ENCODE measurements around the gene GGTLC2.
"Not testable (repeated sequence)": the region's sequence is repeated elsewhere in the genome, so short reads cannot be mapped to it uniquely, and the experiment has no call there.

The GGTLC2 gene

GRCh38 chr22:22645969-22646368 lies 1.6 kb downstream of the GGTLC2 start:
- not testable (repeated sequence) for H3K9me3 ChIP-seq (replicated peaks; ENCODE audit: low read length); H3K27me3 ChIP-seq (ENCODE audit: control insufficient read depth, insufficient read depth, low read length); H3K4me3 ChIP-seq (ENCODE audit: low read length); H3K4me2 ChIP-seq (ENCODE audit: low read length); H3K36me3 ChIP-seq (ENCODE audit: insufficient read depth, low read length); H3K4me1 ChIP-seq (ENCODE audit: control insufficient read depth, insufficient read depth, low read length); H3K9ac ChIP-seq (ENCODE audit: low read depth, low read length)

GRCh38 chr22:22647952-22648351 lies 3.5 kb downstream of the GGTLC2 start:
- H3K4me3 ChIP-seq (ENCODE audit: low read length); H3K36me3 ChIP-seq (ENCODE audit: insufficient read depth, low read length); H3K4me2 ChIP-seq (ENCODE audit: low read length); H3K27me3 ChIP-seq (ENCODE audit: control insufficient read depth, insufficient read depth, low read length); H3K4me1 ChIP-seq (ENCODE audit: control insufficient read depth, insufficient read depth, low read length); H3K9me3 ChIP-seq (replicated peaks; ENCODE audit: low read length); H3K9ac ChIP-seq (ENCODE audit: low read depth, low read length): not testable (repeated sequence)

GRCh38 chr22:22648863-22649536 lies 4.6 kb downstream of the GGTLC2 start:
- H3K9me3 ChIP-seq (replicated peaks; ENCODE audit: low read length); H3K4me2 ChIP-seq (ENCODE audit: low read length); H3K4me3 ChIP-seq (ENCODE audit: low read length); H3K27me3 ChIP-seq (ENCODE audit: control insufficient read depth, insufficient read depth, low read length); H3K36me3 ChIP-seq (ENCODE audit: insufficient read depth, low read length); H3K4me1 ChIP-seq (ENCODE audit: control insufficient read depth, insufficient read depth, low read length); H3K9ac ChIP-seq (ENCODE audit: low read depth, low read length): not testable (repeated sequence)

- not testable (repeated sequence) for H3K4me3 ChIP-seq (ENCODE audit: low read length); H3K9me3 ChIP-seq (replicated peaks; ENCODE audit: low read length); H3K4me2 ChIP-seq (ENCODE audit: low read length); H3K9ac ChIP-seq (ENCODE audit: low read depth, low read length); H3K36me3 ChIP-seq (ENCODE audit: insufficient read depth, low read length); H3K4me1 ChIP-seq (ENCODE audit: control insufficient read depth, insufficient read depth, low read length); H3K27me3 ChIP-seq (ENCODE audit: control insufficient read depth, insufficient read depth, low read length)
These were observed 5.3 kb downstream of the GGTLC2 start for GRCh38 chr22:22649761-22650160.

GRCh38 chr22:22650398-22650797 lies 6.0 kb downstream of the GGTLC2 start:
- not testable (repeated sequence) for H3K9ac ChIP-seq (ENCODE audit: low read depth, low read length); H3K9me3 ChIP-seq (replicated peaks; ENCODE audit: low read length); H3K4me1 ChIP-seq (ENCODE audit: control insufficient read depth, insufficient read depth, low read length); H3K4me3 ChIP-seq (ENCODE audit: low read length); H3K36me3 ChIP-seq (ENCODE audit: insufficient read depth, low read length); H3K4me2 ChIP-seq (ENCODE audit: low read length); H3K27me3 ChIP-seq (ENCODE audit: control insufficient read depth, insufficient read depth, low read length)

GRCh38 chr22:22650803-22651515 lies 6.5 kb downstream of the GGTLC2 start:
- H3K4me2 ChIP-seq (ENCODE audit: low read length); H3K4me3 ChIP-seq (ENCODE audit: low read length); H3K27me3 ChIP-seq (ENCODE audit: control insufficient read depth, insufficient read depth, low read length); H3K36me3 ChIP-seq (ENCODE audit: insufficient read depth, low read length); H3K4me1 ChIP-seq (ENCODE audit: control insufficient read depth, insufficient read depth, low read length); H3K9ac ChIP-seq (ENCODE audit: low read depth, low read length); H3K9me3 ChIP-seq (replicated peaks; ENCODE audit: low read length): not testable (repeated sequence)

GRCh38 chr22:22651593-22651992 lies 7.2 kb downstream of the GGTLC2 start:
- H3K4me2 ChIP-seq (ENCODE audit: low read length); H3K36me3 ChIP-seq (ENCODE audit: insufficient read depth, low read length); H3K9ac ChIP-seq (ENCODE audit: low read depth, low read length); H3K4me3 ChIP-seq (ENCODE audit: low read length); H3K9me3 ChIP-seq (replicated peaks; ENCODE audit: low read length); H3K27me3 ChIP-seq (ENCODE audit: control insufficient read depth, insufficient read depth, low read length); H3K4me1 ChIP-seq (ENCODE audit: control insufficient read depth, insufficient read depth, low read length): not testable (repeated sequence)

GRCh38 chr22:22652102-22652501 lies 7.7 kb downstream of the GGTLC2 start:
- not testable (repeated sequence) for H3K9me3 ChIP-seq (replicated peaks; ENCODE audit: low read length); H3K27me3 ChIP-seq (ENCODE audit: control insufficient read depth, insufficient read depth, low read length); H3K9ac ChIP-seq (ENCODE audit: low read depth, low read length)

GRCh38 chr22:22652573-22652972 lies 8.2 kb downstream of the GGTLC2 start:
- H3K9me3 ChIP-seq (replicated peaks; ENCODE audit: low read length); H3K4me2 ChIP-seq (ENCODE audit: low read length); H3K27me3 ChIP-seq (ENCODE audit: control insufficient read depth, insufficient read depth, low read length); H3K36me3 ChIP-seq (ENCODE audit: insufficient read depth, low read length); H3K4me1 ChIP-seq (ENCODE audit: control insufficient read depth, insufficient read depth, low read length); H3K9ac ChIP-seq (ENCODE audit: low read depth, low read length); H3K4me3 ChIP-seq (ENCODE audit: low read length): not testable (repeated sequence)

More at GRCh38 chr22:22652102-22652501, 7.7 kb downstream of the GGTLC2 start:
- not testable (repeated sequence) for H3K4me1 ChIP-seq (ENCODE audit: control insufficient read depth, insufficient read depth, low read length); H3K4me3 ChIP-seq (ENCODE audit: low read length); H3K4me2 ChIP-seq (ENCODE audit: low read length); H3K36me3 ChIP-seq (ENCODE audit: insufficient read depth, low read length)

GRCh38 chr22:22653677-22654381 lies 9.4 kb downstream of the GGTLC2 start:
- not testable (repeated sequence) for H3K4me3 ChIP-seq (ENCODE audit: low read length); H3K36me3 ChIP-seq (ENCODE audit: insufficient read depth, low read length); H3K4me2 ChIP-seq (ENCODE audit: low read length); H3K9me3 ChIP-seq (replicated peaks; ENCODE audit: low read length); H3K4me1 ChIP-seq (ENCODE audit: control insufficient read depth, insufficient read depth, low read length); H3K9ac ChIP-seq (ENCODE audit: low read depth, low read length)
- peaks cover 10% of the 10 kb centered on the region for H3K27me3 ChIP-seq (ENCODE audit: control insufficient read depth, insufficient read depth, low read length)

- no peaks in the 10 kb centered on the region for H3K36me3 ChIP-seq (ENCODE audit: insufficient read depth, low read length)
- peaks cover 22% of the 10 kb centered on the region for H3K27me3 ChIP-seq (ENCODE audit: control insufficient read depth, insufficient read depth, low read length)
- H3K4me2 ChIP-seq (ENCODE audit: low read length), result no peak overlapping the region
- no peaks in the 10 kb centered on the region for H3K4me1 ChIP-seq (ENCODE audit: control insufficient read depth, insufficient read depth, low read length)
- no peak overlapping the region for H3K9ac ChIP-seq (ENCODE audit: low read depth, low read length)
- H3K9me3 ChIP-seq (replicated peaks; ENCODE audit: low read length), result no peaks in the 10 kb centered on the region
- H3K4me3 ChIP-seq (ENCODE audit: low read length), result no peak overlapping the region
These were observed 11.3 kb downstream of the GGTLC2 start for GRCh38 chr22:22655452-22656290.
